HG02970 (cell line): ENCODE measurements around the gene TBC1D5.

ENCODE experiments used
- ATAC-seq: cut with Tn5 transposase; IDR thresholded peaks from one replicate; pipeline ENCODE4 v1.9.1; 2021; ENCODE audit warnings: mild to moderate bottlenecking, moderate library complexity, moderate number of reproducible peaks; ENCODE audit not compliant: unreplicated experiment, low FRiP score

Gene TBC1D5

DNA sequence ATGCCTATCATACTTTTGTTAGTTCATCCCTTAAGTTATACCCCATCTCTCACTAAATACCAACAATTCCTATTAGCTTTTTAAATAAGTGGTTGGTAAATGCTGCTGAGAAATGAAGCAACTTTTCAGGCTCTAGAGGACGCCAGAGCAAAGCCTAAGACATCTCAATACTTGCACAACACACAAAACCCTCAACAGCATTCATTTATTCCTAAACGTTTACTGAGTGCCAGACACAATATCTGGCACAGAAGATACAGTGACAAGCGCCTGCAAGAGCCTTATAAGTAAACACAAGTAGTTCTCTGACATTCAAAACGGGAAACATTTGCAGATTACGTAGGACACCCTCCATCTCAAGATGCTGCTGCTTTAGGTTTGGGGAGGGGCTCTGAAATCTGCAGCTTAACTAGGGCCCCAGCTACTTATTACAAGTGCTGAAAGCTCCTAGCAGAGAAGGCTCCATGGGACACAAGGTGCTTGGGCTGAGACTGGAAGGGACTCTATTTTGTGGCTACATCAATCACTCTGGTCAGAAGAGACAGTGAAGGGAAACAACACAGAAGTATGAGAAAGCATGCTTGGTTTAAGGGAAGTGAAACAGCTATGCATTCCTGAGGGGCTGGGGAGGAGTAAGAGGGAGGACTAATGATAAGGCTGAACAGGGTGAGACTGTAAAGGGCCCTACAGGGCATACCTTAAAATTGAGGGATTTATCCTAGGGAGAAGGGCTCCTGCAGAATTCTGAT lies 546.4 kb downstream of the TBC1D5 start:
- ATAC-seq: peak; percentile 66

DNA sequence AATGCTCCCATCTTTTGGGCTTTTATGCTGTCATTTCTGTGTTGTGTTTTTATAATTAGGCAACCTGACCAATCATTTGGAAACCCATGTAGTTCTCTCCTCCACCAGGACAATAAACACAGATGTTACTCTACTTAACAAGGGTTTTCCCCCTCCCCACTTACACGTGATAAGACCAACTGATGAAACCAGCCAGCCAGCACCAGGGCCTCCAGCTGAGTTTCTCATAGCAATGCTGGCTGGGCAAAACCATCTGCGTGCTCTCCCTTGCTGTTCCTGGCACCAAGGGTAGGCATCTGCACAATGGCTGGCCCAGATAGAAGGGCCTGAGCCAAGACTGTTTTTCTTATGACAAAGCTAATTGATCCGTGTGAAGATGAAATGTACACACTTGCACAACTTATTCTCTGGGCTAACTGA lies 547.2 kb downstream of the TBC1D5 start:
- ATAC-seq: peak; percentile 81

DNA sequence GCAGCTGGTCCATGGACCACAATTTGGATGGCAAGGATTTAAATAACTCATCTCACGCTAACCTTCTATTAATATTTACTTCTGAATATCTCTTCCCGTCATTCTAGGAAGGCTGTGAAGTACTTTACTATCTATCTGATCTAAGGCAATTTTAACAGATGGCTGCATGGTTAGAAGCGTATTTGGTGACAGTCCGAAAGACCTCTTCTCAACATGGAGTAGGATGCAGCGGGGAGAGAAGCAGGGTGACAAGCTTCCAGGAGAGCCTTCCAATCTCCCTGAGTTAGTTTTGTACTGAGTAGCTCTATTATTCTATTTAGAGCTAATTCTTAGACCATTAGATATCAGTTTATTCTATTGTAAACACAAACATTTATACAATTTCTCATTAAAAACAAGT lies 548.3 kb downstream of the TBC1D5 start:
- ATAC-seq: no peak

DNA sequence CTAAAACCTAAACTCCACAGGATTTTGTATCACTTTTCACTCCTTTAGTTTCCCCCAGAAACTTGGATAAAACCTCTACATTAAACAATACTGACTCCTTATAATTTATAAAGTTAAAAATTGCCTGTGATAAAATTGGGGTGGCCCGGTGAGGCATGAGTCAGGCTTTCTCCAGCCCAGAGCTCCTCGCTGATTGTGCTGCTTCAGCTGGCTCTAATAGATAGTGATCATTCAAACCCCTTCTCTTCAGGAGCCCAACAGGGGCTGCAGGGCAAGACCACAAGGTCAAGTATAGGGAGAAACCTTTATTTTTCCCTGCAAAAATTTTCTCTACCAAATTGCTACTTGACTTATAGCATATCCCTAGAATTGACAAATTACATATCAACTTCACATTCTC lies 549.4 kb downstream of the TBC1D5 start:
- ATAC-seq: no peak

DNA sequence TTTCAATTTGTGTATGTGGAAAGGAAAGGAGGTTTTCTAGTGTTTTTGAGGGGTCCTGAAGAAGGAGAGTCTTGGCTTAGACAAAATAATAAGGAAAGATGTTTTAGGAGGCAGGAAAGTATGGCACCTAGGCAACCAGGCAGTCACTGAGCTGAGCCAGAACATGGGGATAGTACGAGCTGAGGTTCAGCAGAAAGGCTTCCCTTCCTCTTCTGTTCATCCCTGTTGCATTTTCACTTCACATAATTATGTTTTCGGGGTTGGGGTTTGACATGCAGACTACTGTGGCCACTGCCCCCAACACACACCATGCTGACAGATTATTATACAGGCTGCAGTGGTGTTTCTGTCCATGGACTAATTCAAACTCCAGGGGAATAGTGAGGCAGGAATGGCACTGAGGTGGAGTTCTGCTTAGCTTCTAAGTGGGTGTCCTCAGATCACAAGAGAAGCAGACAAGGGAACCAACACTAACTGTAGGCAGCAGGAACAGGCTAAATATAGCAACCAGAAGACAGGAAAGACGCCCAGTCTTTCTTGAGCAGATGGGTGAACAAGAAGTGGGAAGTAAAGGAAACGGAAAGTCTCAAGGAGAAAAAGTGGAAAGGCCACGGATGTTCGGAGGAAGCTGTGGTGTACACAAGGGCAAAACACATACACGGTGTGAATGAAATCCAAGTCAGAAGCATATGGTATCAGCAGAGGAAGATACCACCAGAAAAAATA lies 551.9 kb downstream of the TBC1D5 start:
- ATAC-seq: no peak

DNA sequence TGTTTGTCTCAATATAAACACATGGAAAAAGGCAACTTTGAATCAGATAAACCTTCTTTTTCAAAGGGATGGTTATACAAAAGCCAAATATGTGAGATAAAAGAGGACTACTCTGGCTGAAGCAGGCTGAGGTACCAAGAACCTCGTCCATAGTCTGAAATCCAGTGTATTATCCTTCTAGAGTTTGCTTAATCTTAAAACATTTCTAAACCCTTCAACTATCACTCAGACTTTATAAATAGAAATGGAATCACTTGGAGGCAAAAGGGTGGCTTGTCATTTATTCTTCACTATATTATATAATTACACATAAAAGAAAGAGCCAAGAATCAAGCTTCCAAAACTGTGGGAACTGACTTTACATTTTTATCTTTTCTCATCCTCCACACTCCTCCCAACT lies 554.1 kb downstream of the TBC1D5 start:
- no peak for ATAC-seq

DNA sequence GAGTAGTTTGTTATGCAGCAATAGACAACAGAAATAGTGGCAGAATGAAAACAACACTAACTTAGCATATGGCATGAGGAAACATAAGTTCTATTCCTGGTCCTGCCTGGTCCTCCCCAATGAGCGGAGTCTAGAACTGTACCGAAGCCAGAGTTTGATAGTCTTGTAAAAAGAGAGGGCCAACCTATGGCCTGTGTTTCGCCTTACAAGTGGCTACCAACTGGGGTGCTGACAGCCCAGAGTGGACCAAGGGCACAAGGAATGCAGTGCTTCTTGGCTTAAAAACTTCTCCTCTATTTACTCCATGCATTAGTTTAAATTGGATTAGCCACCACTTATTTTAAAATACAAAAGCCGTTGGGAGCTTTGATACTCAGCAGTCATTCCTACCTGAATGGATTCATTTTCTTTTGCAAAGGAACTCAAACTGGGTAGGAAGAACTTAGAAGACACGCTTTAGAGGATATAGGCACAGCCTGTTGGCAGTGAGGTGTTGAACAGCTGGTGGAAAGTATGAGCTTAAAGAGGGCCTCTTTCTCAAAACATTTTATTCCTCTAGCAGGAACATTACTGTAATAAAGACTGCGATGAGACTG lies 554.7 kb downstream of the TBC1D5 start:
- ATAC-seq: no peak

DNA sequence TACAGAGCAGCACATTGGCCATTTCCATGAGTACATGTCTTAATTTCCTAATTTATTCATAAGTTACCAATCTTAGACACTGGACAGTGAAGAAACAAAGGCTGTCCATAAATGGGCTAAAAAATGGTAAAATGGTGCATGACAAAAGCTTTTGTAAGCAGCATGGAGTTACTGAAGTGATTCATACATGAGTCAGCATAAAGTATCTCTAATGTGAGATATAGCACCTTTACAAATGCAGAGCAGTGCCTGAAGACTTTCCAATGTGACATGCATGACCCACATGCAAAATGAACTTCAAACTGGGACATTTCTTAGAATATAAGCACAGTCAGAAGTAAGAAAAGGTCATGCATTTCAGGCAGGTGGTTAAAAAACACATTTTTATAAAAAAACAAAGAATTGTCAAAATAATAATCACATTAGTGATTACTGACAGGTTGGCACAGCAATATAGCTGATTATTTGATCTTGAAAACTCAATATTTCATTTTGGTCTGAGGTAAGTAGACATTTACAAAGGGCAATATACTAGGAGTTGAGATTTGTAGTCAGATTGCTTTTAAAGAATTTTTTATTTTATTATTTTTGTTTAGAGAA lies 558.4 kb downstream of the TBC1D5 start:
- ATAC-seq: no peak

DNA sequence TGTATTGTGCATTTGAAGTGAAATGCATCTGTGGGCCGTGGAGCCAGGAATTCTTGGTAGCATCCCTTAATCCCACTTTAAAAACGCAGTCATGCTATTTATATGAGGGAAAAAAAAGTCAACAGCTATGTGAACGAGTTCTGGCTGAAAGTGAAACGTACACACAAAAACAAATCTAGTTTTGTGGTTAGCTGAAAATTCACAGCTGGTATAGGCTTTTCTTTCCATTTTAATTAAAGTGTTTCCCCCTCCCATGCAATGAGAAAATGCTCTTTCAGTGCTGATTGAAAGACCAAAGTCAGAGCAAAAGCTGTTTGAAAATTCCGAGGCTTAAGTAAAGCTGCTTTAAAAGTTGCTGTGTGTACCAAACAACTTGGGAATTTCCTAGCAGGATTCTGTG lies 560.3 kb downstream of the TBC1D5 start:
- ATAC-seq: peak; percentile 41

DNA sequence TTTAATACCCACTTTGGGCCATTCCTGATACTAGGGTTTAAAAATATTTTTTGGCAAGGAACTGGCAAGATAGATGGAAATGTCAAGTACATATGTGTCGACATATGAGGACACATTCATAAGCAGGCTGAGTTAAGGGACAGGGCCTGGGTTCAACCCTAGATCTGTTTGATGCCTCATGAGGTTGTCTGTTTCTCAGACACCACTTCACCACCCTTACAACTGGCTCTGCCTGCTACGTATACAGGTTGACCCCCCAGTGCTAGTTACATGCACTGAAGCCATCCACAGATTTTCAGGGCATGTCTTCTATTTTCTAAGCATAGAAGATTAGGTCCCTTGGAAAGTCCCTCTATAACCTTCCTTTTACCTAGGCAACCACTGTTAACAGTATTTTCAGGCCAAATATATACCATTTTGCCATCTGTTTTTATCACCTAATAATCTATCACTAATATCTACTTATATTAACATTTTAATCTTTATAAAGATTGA lies 561.0 kb downstream of the TBC1D5 start:
- ATAC-seq: no peak

DNA sequence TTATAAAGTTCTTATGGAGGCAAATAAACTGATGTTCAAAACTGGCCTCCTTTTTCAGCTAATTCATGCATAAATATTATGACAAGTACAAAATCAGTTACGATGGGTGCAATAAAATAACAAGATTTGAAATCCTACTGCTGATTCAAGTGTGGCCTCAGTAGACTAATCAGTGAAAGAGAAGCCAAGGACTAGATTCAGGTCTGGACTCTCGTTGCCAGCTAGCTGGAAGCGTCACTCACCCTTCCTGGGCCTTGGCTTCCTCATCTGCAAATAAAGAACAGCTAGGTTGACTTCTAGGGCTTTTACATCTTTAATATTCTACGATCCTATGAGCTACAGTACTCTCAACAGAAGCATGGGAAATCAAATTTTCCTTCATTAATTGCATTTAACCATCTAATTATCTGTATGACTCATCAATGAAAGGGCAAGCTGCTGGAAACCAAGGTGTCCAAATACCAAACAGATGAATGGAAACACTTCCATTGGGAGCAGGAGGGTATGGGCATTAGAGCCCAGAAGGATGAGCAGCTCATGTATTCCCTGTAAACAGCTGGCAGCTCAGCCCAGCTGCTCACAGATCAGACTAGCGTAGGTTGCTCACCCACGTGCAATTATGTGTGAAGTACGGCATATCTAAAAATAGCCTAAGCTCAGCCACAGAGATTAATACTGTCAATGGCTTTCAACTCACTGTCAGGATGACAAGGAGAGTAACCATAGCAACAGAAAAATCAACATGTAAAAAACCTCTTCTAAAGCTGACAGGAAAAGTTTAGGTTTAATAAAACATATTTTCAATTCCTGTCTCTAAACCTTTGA lies 562.8 kb downstream of the TBC1D5 start:
- peak; percentile 54 for ATAC-seq

DNA sequence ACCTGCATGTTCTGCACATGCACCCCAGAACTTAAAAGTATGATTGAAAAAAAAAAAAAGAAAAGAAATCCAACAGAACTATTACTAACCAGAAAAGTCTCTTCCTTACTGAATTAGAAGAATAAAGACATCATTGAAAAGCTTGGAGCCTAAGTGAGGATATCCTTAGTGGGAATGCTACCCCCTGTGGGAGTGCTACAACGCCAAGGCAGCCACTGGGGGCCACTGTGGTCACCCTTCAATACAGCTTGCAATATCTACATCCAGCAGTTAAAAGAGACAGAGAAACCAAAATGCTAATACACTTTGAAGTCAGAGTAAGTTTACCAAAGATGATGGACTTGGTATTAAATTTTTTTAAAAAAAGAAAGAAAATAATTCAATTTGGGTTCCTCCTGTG lies 565.7 kb downstream of the TBC1D5 start:
- no peak for ATAC-seq

DNA sequence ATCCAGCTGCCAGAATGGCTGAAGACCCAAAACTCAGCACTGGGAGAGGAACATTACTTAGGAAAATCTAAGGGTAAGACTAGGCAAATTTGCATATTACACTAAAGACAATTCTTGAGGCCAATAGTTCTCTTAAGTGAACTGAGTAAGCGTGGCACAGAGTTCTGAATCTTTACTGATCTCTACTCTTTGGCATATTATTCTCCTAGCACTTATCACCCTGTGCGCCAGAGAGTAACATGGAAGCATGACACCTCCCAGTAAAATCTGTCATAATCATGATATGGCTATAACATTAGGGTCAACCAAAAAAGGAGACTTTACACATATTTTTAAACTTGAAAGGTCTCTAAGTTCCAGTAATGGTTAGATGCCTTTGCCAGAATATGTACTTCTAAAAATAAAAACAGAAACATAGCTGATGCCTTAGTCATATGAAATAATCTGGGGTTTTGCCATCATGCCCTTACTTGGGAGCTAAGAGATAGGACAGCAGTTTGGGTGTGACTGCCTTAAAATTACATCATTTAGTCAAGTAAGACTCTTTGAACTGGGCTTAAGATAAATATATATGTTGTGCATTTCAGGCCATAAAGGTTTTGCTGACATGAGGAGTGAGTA lies 567.1 kb downstream of the TBC1D5 start:
- ATAC-seq: no peak

DNA sequence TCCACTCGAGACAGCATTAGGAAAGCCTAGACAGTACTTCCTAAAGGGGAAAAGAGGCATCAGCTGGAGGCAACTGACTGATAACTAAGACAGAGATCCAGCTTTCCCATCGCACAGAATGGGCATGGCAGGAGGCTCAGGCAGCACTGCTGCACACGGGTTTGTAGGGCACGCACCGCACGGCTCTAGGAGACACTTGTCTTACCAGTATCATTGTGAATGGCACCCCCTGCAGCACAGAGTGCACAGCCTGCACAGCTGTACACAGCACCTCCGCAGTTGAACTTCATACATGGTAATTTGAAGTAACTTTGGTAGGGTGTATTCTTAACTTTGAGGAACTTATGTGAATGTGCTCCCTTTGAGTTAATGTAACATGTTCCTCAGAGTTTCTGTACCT lies 576.1 kb downstream of the TBC1D5 start:
- no peak for ATAC-seq

DNA sequence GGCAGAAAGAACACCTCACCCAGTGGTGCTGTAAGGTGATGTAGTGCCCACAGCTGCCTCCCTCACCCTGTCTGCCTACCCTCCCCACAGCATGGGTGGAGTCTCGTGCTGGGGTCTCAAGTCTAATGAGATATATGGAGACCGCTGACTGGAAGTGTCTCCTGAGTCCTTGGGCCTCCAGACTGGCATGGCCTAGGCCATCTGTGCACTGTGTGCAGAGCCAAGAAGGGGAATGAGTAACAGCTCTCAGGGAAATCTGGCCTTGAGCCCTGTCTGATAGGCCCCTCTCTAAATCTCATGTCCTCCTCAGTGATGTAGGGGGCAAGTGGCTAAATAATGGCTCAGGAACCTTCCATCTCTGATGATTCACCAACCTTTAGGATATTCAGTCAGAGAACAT lies 580.3 kb downstream of the TBC1D5 start:
- ATAC-seq: no peak

DNA sequence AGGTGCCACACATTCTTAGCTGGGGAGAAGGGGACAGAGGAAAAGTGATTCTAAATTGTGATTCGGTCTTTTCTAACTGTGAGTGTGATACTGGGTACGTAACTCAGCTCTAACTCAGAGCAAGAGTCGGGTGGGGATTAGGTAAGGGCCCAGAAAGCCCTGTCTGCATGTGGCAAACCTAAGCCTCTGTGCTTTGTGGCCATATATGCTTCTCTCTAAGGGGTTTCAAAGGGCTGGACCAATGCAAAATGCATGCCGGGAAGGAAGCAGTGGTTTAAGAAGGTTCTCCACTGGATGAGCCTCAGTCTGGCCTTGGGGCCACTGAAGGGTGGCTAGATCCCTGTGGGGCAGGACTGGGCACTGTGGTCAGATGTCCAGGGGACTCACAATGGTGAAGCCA lies 581.8 kb downstream of the TBC1D5 start:
- no peak for ATAC-seq

DNA sequence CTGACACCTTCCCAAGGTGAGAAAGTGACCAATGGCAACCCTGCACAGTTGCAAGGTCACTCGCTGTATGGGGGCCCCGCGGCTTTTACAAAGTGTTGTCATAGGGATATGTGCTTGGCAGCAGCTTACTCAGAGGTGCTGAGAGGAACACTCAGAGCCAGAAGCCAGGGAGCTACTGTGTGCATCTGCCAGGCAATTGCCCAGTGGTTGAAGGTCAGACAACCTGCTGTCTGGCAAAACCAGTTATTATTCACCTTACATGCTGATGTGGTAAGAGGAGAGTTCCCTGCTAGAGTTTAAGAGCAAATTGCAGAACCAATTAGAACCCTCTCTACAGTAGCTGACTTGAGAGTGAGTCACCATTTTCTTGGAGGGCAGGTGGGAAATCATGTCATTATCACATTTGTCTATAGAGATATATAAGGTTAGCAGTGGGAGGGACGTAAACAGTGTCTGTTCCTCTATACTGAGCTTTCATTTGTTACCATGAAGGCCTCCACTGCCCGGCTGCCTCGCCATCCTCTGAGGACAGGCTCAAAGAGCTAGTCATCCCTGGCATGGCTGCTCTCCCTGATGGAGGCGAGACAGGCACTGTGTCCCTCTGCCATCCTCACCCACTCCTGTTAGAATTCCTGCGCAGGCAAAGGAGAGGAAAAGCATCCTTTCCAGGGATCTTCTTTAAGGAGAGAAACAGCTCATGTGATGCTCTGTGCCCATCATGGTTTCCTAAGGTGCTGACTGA lies 583.3 kb downstream of the TBC1D5 start:
- no peak for ATAC-seq

DNA sequence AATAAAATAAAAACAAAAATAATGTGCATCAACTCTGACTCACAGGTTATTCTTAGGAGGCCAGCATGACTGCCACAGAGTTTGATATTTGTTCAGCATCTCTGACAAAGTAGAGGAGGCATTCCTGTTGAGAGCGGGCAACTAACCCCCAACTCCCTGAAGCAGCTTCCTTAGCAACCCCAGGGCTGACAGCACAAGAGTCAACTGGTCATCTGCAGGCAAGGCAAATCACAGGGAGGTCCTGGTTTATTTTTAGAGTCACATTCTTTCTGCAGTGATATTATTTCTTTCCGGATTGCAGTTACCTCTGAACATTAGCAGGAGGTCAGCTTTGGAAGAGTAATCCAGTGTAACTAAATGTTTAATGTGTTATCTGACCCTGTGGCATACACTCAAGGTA lies 584.7 kb downstream of the TBC1D5 start:
- no peak for ATAC-seq

DNA sequence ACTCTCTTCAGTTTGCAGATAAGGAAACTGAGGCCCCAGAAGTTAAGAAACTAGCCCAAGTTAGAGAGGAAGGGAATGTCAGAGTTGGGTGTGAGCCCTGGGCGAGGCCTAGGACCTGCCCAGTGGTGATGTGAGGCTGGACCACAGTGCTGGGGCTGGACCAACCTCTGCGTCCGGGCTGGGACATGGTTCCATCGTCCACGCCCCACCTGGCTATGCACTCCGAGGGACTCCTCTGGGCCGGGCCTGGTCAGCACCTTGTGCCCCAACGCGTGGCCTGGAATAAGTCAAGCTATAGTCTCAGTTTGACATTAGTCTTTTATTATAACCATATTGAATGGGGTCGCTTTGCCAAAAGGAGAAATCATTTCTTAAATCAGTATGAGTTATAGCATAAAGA lies 585.6 kb downstream of the TBC1D5 start:
- ATAC-seq: no peak
